C4-2B (cell line): ENCODE measurements around the gene ADGRB3.

ENCODE experiments used
- H3K27ac ChIP-seq: fragments of 450-650 bp; 2 replicates; pipeline ENCODE4 v1.5.1; 2017
- CTCF ChIP-seq: fragments of 450-650 bp; conservative IDR thresholded peaks from 2 replicates; pipeline ENCODE4 v1.5.1; 2017; ENCODE audit warnings: mild to moderate bottlenecking
- ZFX ChIP-seq: fragments of 450-650 bp; IDR thresholded peaks from 2 replicates; pipeline ENCODE4 v1.6.1; 2017

ADGRB3 gene

GRCh38 chr6:68754681-68755213, 119.7 kb downstream of the ADGRB3 start:
- TF ChIP-seq CTCF (no peak), ZFX (no peak)
- no peak overlapping the region for H3K27ac ChIP-seq

DNA sequence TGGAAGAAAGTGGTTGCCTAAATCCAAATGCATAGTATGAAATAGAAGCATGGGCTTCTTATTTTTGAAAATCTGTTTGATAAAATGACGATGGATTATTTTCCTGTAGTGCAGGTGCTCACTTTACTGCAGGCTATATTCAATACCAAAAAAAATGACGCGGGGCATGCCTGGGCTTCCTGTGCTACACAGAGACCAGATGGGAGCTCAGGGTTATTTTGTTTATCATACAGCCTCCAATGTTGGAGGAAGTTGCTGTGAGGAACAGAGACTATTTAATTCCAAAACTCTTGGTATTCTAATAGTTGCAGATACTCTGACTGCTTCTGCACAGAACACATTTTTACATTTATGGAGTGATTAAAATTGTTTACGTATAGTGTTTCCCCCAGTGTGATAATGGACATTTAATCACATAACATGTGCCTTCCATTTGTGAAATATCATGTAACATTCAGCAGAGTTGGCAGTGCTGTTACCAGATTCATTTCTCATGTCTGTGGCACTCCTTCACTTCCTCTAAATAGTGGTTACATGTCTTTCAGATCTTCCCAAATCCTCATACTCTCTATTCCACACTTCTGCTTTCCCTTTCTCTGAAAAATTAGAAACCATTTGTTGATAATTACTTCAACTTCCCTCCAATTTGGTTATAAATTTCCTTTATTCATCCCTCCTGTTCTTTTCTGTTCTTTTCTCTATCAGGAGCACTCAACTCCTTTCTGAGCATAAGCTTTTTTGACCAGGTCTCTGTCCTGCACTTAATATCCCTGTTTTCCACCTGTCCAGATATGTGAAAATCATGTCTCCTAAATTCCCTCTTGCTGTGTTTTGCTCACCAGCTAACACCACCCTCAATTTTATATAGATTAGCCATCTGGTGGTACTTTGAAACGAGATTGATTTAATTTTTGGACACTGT, 121.6 kb downstream of the ADGRB3 start:
- TF ChIP-seq ZFX (no peak), CTCF (no peak)
- H3K27ac ChIP-seq = no peak overlapping the region

GRCh38 chr6:68757821-68758220, 122.7 kb downstream of the ADGRB3 start:
- TF ChIP-seq CTCF (no peak), ZFX (no peak)
- no peak overlapping the region for H3K27ac ChIP-seq

- H3K27ac ChIP-seq = no peak overlapping the region
- no peak for TF ChIP-seq ZFX
- TF ChIP-seq CTCF = no peak
These were observed 123.5 kb downstream of the ADGRB3 start for GRCh38 chr6:68758559-68758958.

- no peak overlapping the region for H3K27ac ChIP-seq
- no peak for TF ChIP-seq CTCF
- no peak for TF ChIP-seq ZFX
These were observed 125.4 kb downstream of the ADGRB3 start for GRCh38 chr6:68760485-68760884.

DNA sequence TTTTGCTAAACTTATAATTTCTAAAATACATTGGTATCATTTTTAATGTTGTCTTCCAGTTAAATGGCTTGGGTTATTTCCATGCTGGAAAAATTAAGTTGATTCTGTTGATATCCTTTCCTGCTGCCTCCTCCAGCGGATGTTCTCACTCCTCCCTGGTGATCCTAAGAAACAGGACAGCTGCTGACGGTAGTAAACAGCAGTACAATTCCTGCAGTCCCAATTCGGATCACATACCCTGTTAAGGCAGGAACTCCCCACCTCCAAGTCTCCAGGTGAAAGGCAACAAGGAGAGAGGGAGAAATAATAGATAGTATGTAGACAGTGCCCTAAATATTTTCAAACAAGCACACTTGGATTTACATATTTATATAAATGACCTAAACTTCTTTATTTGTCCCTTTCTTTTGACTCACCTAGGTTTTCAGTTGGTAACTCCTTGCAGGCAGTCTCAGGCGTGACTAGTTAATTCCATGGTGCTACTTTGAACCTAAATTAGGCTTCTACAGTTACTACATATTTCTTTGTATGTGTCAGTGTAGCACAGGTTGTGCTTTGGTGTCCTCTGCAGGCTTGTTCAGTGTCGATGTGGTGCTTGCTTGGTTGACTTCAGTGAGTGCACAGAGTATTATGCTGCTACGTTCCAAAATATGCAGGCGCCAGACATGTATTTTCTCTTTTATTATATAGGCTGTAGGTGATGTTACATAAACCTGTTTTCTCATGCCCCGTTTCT, 126.0 kb downstream of the ADGRB3 start:
- TF ChIP-seq ZFX (no peak), CTCF (no peak)
- no peak overlapping the region for H3K27ac ChIP-seq

GRCh38 chr6:68761985-68762384, 126.9 kb downstream of the ADGRB3 start:
- TF ChIP-seq CTCF = no peak
- no peak for TF ChIP-seq ZFX
- no peak overlapping the region for H3K27ac ChIP-seq
